ENCODE measurements around the gene ATP1A4. TPM values are rescaled to one million over a fixed set of nuclear protein-coding genes. Genes with fewer than 3 reads are reported as not detected.
A peak's percentile ranks its signal among the peaks of the same experiment; 100 is the strongest.

ATP1A4 gene
- total and polyA plus RNA-seq, 9 of the 15 experiments (the other 6 are each of a cell fraction or from before 2014, with no cell fraction given), result 0.07 TPM; not detected in 8

- Histone ChIP-seq H3K4me1 (replicated peaks in 1 of 2; ENCODE audit: control insufficient read depth in 2 of 2, insufficient read depth in 2 of 2, low read length in 2 of 2) (peaks cover 4 to 10% of the 10 kb centered on the region in 2 experiments), H3K4me2 (ENCODE audit: insufficient read depth, low read length) (peak overlapping the region; percentile 13; the same call in 1 of the 2 replicates), H3K79me2 (ENCODE audit: control insufficient read depth, insufficient read depth, low read length) (no peaks in the 10 kb centered on the region), H4K20me1 (replicated peaks; ENCODE audit: control insufficient read depth, insufficient read depth, low read length) (no peaks in the 10 kb centered on the region), H3K4me3 (no peak overlapping the region), H3K27me3 (ENCODE audit: control insufficient read depth in 2 of 2, insufficient read depth in 2 of 2, low read length in 2 of 2) (peaks cover 16 to 38% of the 10 kb centered on the region in 2 experiments; a peak in 4 of 5 replicates), H3K36me3 (ENCODE audit: control insufficient read depth, insufficient read depth, low read length) (no peaks in the 10 kb centered on the region; the same call in 2 of the 3 replicates), H3K9ac (ENCODE audit: insufficient read depth in 1 of 2, low read depth in 2 of 2, low read length in 2 of 2) (peak overlapping the region; percentile 8 to 83; a peak in 2 of 4 replicates), H3K9me3 (replicated peaks; ENCODE audit: control insufficient read depth, insufficient read depth, low read depth, low read length) (no peaks in the 10 kb centered on the region), H2AFZ (ENCODE audit: low read depth, low read length) (peak overlapping the region; percentile 83), H3K9me1 (ENCODE audit: control insufficient read depth, insufficient read depth, low read length) (no peaks in the 10 kb centered on the region), H3K27ac (ENCODE audit: extremely low read depth, low read depth, low read length) (peak overlapping the region; percentile 22; the same call in 2 of the 3 replicates)
- ChIA-PET CTCF (ENCODE audit: low intra/inter-chr PET ratio) (interaction anchor here (0.6 to 2.4 kb wide), 8 partner anchors 23 to 499 kb away, joined by 3 to 13 read pairs (median 6); no protein-coding TSS in a partner anchor), POLR2A (interaction anchor here (0.7 to 1.6 kb wide), 4 partner anchors 24 to 183 kb away, joined by 3 to 9 read pairs (median 4); no protein-coding TSS in a partner anchor)
- peak; percentile 93 for FAIRE-seq
- peak; percentile 92 for ATAC-seq
- peak; percentile 81 to 90 (median 84) for DNase-seq (ENCODE audit: extremely low read depth in 1 of 4, low spot score in 3 of 4)
- intact Hi-C loops (cut with micrococcal nuclease) (loop anchor here (1.0 to 10.0 kb wide), 5 partner anchors 59 to 412 kb away; no protein-coding TSS in a partner anchor), in situ Hi-C loops (cut with MboI) (no loop called here)
- 14% methylated on average over 16 of the region's 16 CpGs for WGBS (ENCODE audit: insufficient coverage, low coverage, missing lambda C conversion rate)
- BruUV-seq (replicated peaks), result no TSS peak
- TF ChIP-seq CTCF (IDR thresholded peaks at IDR 0.05 in 2 of 3, conservative IDR thresholded peaks at IDR 0.05 in 1 of 3; ENCODE audit: insufficient read depth in 2 of 3, low read depth in 1 of 3, low read length in 3 of 3), result peak; percentile 93 to 96 (median 95)
- no peak for TF ChIP-seq KLF10 (CRISPR knock-in tag; IDR thresholded peaks at IDR 0.05)
- TF ChIP-seq DPF2 (IDR thresholded peaks at IDR 0.05), result 0 out of 2 replicates have a peak, but pooled peaks have one; percentile 25
- TF ChIP-seq PPARD (CRISPR knock-in tag; IDR thresholded peaks at IDR 0.05), result no peak
- TF ChIP-seq ZNF24 (IDR thresholded peaks at IDR 0.05), result peak; percentile 86
- no peak for TF ChIP-seq LCOR (CRISPR knock-in tag; IDR thresholded peaks at IDR 0.05)
- no peak for TF ChIP-seq ZNF511 (CRISPR knock-in tag; IDR thresholded peaks at IDR 0.05)
- TF ChIP-seq CHD1 (IDR thresholded peaks at IDR 0.05; ENCODE audit: low read length), result no peak
- no peak for TF ChIP-seq NR3C1 (CRISPR knock-in tag; IDR thresholded peaks at IDR 0.05)
- no peak for TF ChIP-seq OTX1 (CRISPR knock-in tag; IDR thresholded peaks at IDR 0.05)
- TF ChIP-seq ASH1L (IDR thresholded peaks at IDR 0.05; ENCODE audit: borderline replicate concordance, low read depth, partially characterized antibody), result no peak
- 0 out of 2 replicates have a peak, but pooled peaks have one; percentile 58 for TF ChIP-seq MYNN (IDR thresholded peaks at IDR 0.05)
- no peak for TF ChIP-seq MYNN (CRISPR knock-in tag; IDR thresholded peaks at IDR 0.05)
- TF ChIP-seq NFATC3 (IDR thresholded peaks at IDR 0.05), result no peak
- no peak for TF ChIP-seq MAFK (IDR thresholded peaks at IDR 0.05; ENCODE audit: low read length)
- TF ChIP-seq TCFL5 (CRISPR knock-in tag; conservative IDR thresholded peaks at IDR 0.05), result no peak
- TF ChIP-seq HIVEP1 (CRISPR knock-in tag; IDR thresholded peaks at IDR 0.05), result no peak
- no peak for TF ChIP-seq CCAR2 (IDR thresholded peaks at IDR 0.05; ENCODE audit: low read depth, low read length)
- TF ChIP-seq KDM5B (IDR thresholded peaks at IDR 0.05; ENCODE audit: insufficient replicate concordance, low read depth, low read length), result no peak
- no peak for TF ChIP-seq SMARCC2 (IDR thresholded peaks at IDR 0.05; ENCODE audit: low read depth)
- TF ChIP-seq COPS2 (conservative IDR thresholded peaks at IDR 0.05), result no peak
- no peak for TF ChIP-seq KDM1A (IDR thresholded peaks at IDR 0.05)
Measured at GRCh38 chr1:160193091-160193819, 41.9 kb downstream of the ATP1A4 start.

Data from K562 (cell line).